Measurements from ENCODE around the gene ATP11A.

The ATP11A gene

DNA sequence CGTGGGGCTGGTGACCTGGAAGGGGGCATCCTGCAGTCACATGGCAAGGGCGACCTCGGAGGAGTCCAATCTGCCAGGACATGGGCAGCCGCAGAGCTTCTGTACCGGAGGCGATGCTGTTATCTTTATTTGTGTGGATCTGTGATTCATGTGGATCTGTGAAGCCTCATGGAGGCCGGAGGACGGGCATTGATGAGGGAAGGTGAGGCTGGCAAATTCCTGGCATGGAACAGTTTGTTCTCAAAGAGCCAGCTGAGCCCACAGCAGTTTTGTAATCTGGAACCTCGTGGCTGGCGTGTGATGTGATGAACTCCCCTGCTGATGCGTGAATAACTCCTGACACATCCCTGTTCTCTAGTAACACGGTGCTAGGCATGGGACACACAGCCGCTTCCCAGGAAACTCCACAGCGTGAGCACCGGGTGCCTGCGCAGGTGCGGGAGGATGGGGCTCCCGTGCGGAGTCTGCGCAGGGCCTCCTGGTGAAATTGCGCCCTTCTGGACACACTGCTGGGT, 40.4 kb downstream of the ATP11A start:
- in situ Hi-C loops (cut with HindIII; ENCODE audit: low pct_ligation_motif_present, low sequenced_read_pairs) = no loop called here
- TF ChIP-seq, protein P1, sequence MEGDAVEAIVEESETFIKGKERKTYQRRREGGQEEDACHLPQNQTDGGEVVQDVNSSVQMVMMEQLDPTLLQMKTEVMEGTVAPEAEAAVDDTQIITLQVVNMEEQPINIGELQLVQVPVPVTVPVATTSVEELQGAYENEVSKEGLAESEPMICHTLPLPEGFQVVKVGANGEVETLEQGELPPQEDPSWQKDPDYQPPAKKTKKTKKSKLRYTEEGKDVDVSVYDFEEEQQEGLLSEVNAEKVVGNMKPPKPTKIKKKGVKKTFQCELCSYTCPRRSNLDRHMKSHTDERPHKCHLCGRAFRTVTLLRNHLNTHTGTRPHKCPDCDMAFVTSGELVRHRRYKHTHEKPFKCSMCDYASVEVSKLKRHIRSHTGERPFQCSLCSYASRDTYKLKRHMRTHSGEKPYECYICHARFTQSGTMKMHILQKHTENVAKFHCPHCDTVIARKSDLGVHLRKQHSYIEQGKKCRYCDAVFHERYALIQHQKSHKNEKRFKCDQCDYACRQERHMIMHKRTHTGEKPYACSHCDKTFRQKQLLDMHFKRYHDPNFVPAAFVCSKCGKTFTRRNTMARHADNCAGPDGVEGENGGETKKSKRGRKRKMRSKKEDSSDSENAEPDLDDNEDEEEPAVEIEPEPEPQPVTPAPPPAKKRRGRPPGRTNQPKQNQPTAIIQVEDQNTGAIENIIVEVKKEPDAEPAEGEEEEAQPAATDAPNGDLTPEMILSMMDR (IDR thresholded peaks at IDR 0.05; ENCODE audit: low read depth, low read length, missing control alignments) = no peak
- no peaks in the 10 kb centered on the region for H3K27me3 ChIP-seq (replicated peaks)
- no peak overlapping the region for H3K4me3 ChIP-seq (ENCODE audit: low read depth, low read length)
- DNase-seq = no peak
- H3K36me3 ChIP-seq (replicated peaks) = no peaks in the 10 kb centered on the region
- H3K27ac ChIP-seq = no peak overlapping the region

DNA sequence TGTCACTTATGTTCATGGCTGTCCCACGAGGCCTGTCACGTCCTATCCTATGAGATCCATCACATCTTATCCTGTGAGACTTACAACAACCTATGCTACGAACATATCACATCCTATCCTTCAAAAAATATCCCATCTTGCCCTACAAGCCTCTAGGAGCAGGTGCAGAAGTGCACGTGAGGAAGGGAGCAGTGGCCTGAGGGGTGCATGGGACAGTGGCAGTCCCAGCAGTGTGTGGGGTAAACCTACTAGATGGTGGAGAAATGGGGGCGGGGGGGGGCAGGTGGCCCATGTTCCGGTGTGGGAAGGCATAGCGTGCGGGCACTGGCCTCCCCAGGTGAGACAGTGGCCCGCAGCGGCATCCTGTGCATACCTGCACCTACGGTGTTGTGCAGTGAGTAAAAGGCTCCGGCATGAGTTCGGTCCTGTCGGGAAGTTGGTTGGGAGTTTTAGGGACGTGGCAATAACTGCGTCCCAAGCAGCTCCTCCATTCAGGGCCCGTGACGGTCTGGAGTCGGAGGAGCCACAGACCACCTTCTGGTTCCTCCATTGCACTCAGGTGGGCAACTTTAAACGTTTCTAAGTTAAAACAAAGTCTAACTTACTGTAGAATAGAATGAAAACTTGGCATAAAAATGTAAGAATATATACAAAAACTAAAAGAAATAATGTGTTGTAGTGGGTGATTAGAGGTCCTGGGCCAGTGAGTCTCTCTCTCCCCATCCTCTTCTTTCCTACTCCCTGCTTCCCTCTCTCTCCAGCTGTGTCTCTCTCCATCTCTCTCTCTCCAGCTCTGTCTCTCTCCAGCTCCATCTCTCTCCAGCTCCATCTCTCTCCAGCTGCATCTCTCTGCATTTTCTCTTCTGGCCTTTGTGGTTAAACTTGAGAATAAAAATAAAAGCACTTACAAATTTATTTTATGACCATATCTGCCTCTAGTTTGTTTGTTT, 42.1 kb downstream of the ATP11A start:
- in situ Hi-C loops (cut with HindIII; ENCODE audit: low pct_ligation_motif_present, low sequenced_read_pairs) = no loop called here
- TF ChIP-seq, protein P1 (IDR thresholded peaks at IDR 0.05; ENCODE audit: low read depth, low read length, missing control alignments) = no peak
- DNase-seq = no peak
- H3K4me3 ChIP-seq (ENCODE audit: low read depth, low read length) = no peak overlapping the region
- H3K27ac ChIP-seq = no peak overlapping the region
- H3K36me3 ChIP-seq (replicated peaks) = no peaks in the 10 kb centered on the region
- H3K27me3 ChIP-seq (replicated peaks) = no peaks in the 10 kb centered on the region

DNA sequence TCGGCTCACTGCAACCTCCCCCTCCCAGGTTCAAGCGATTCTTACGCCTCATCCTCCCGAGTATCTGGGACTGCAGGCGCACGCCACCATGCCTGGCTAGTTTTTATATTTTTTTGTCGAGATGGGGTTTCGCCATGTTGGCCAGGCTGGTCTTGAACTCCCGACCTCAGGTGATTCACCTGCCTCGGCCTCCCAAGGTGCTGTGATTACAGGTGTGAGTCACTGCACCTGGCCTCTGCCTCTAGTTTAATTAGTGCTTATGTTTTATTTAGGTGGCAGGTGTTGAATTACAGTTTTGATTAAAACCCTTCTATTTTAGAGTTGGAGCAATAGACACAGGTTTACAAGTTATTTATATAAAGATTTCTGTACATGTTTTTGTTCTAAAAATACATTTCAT, 42.8 kb downstream of the ATP11A start:
- TF ChIP-seq, protein P1 (IDR thresholded peaks at IDR 0.05; ENCODE audit: low read depth, low read length, missing control alignments) = no peak
- H3K36me3 ChIP-seq (replicated peaks) = no peaks in the 10 kb centered on the region
- H3K27me3 ChIP-seq (replicated peaks) = no peaks in the 10 kb centered on the region
- DNase-seq = no peak
- H3K4me3 ChIP-seq (ENCODE audit: low read depth, low read length) = no peak overlapping the region
- no peak overlapping the region for H3K27ac ChIP-seq
- in situ Hi-C loops (cut with HindIII; ENCODE audit: low pct_ligation_motif_present, low sequenced_read_pairs) = no loop called here

DNA sequence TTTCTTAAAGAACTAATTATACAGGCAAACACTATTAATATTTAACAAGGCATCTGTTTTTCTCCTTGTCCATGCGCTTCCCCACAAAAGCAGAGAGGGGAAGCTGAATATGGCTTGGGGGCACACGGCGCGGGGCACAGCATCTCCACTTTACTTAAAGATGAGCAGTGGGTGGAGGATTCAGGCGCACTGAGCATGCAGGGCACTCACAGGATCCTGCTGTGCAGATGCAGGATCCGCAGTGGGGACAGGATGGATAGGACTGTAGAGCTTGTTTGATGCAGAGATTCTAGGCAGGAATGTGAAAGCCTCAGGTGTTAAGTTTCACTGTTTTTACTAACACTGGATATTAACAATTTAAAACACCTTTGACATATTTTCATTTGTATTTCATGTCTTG, 43.3 kb downstream of the ATP11A start:
- in situ Hi-C loops (cut with HindIII; ENCODE audit: low pct_ligation_motif_present, low sequenced_read_pairs) = no loop called here
- no peaks in the 10 kb centered on the region for H3K36me3 ChIP-seq (replicated peaks)
- no peaks in the 10 kb centered on the region for H3K27me3 ChIP-seq (replicated peaks)
- TF ChIP-seq, protein P1 (IDR thresholded peaks at IDR 0.05; ENCODE audit: low read depth, low read length, missing control alignments) = no peak
- H3K4me3 ChIP-seq (ENCODE audit: low read depth, low read length) = no peak overlapping the region
- no peak overlapping the region for H3K27ac ChIP-seq
- no peak for DNase-seq

DNA sequence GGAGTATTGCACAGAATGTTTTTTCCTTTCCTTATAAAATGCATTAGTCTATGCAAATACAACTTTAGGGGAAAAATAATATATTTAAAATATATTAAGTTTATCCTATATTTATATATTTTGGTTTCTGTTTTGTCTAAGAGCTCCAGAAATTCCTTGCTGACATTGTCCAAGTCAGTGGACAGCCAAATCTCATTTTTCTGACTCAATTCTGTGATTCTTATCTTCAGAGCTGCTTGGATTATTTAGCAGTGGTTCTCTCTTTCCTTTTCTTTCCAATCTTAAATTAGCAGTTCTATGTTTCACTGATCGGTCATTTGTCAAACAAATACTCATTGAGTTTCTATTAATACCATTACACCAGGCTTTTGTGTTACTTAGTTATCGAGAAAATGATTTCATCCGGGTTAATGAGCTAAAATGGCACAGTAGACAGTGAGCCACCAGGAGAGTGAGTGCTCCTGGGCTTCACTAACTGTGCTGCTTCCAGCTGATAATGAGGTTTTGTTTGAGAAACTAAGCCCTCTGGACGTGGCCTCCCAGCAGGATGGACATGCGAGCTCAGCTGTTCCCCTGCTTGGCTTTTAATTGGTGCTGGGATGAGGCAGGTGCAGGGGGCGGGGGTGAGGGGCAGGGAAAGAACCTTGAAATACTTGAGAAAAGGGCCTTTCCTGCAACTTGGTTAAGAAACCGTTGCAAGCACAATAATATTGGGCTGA, 44.0 kb downstream of the ATP11A start:
- TF ChIP-seq, protein P1 (IDR thresholded peaks at IDR 0.05; ENCODE audit: low read depth, low read length, missing control alignments) = no peak
- in situ Hi-C loops (cut with HindIII; ENCODE audit: low pct_ligation_motif_present, low sequenced_read_pairs) = no loop called here

More for the DNA sequence above, 44.0 kb downstream of the ATP11A start:
- Histone ChIP-seq H3K4me3 (ENCODE audit: low read depth, low read length) (no peak overlapping the region), H3K36me3 (replicated peaks) (no peaks in the 10 kb centered on the region), H3K27me3 (replicated peaks) (no peaks in the 10 kb centered on the region), H3K27ac (no peak overlapping the region)
- DNase-seq = no peak

Measured in brain microvascular endothelial cell (primary cell).